ENCODE results near the gene SCARB2.

SCARB2 gene

DNA sequence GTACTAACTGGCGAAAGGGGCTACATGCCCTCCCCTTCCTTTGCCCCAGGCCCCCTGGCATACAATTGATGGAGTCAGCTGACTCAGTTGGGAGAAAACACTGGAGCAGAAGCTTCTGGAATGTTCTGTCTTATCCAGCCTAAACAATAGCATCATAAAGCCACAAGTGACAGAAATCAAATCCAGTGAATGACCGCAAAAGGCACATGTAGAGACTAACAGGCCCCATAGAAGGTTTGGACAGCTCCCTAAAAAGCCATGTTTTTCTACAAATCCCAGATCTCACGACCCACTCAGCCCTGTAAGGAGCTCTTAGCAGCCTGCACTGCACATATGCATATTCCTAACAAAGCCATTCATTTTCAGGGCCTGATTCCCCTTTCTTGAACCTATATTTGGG lies 25.1 kb downstream of the SCARB2 start:
- Histone ChIP-seq H2AFZ (ENCODE audit: low read depth, low read length) (no peak overlapping the region), H3K9ac (ENCODE audit: low read depth, low read length) (no peak overlapping the region), H3K27me3 (ENCODE audit: insufficient read depth, low read length, poor library complexity) (no peaks in the 10 kb centered on the region), H3K27ac (ENCODE audit: low read length) (no peak overlapping the region), H3K4me1 (ENCODE audit: insufficient read depth, low read length) (no peaks in the 10 kb centered on the region), H4K20me1 (ENCODE audit: insufficient read depth, low read length) (no peaks in the 10 kb centered on the region; the same call in 1 of the 2 replicates), H3K4me3 (ENCODE audit: low read depth in 1 of 2, low read length in 2 of 2) (no peak overlapping the region), H3K79me2 (ENCODE audit: insufficient read depth, low read length) (no peaks in the 10 kb centered on the region), H3K4me2 (ENCODE audit: insufficient read depth, low read length) (no peak overlapping the region), H3K9me3 (ENCODE audit: insufficient read depth, low read length, severe bottlenecking) (peaks cover 10% of the 10 kb centered on the region), H3K36me3 (ENCODE audit: insufficient read depth, low read length) (peaks cover 34% of the 10 kb centered on the region)
- ATAC-seq (ENCODE audit: insufficient read depth, low read depth), result no peak
- DNase-seq, result no peak
- TF ChIP-seq EZH2 (IDR thresholded peaks at IDR 0.05; ENCODE audit: borderline replicate concordance, low read depth, low read length, severe bottlenecking), result no peak

DNA sequence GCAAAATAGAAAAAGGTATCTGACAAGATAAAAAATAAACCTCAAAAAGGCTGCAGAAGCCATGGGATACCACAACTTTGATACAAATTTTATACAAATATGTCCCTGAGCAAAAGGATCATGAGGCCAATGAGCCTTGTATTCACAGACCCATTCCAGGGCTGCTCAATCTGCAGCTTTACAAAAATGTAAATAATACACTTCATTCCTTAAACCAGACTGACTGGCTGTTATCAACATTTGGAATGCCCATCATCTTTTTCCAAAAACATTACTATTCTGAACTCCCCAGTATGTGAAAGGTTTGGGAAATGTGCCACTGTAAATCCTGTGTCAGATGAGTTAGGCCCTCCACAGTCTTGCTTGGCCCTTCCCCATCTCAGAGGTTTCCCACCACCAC lies 25.5 kb downstream of the SCARB2 start:
- Histone ChIP-seq H3K27me3 (ENCODE audit: insufficient read depth, low read length, poor library complexity) (no peaks in the 10 kb centered on the region), H3K9ac (ENCODE audit: low read depth, low read length) (no peak overlapping the region), H3K79me2 (ENCODE audit: insufficient read depth, low read length) (no peaks in the 10 kb centered on the region), H4K20me1 (ENCODE audit: insufficient read depth, low read length) (no peaks in the 10 kb centered on the region; the same call in 1 of the 2 replicates), H3K36me3 (ENCODE audit: insufficient read depth, low read length) (peaks cover 30% of the 10 kb centered on the region), H3K27ac (ENCODE audit: low read length) (no peak overlapping the region), H2AFZ (ENCODE audit: low read depth, low read length) (no peak overlapping the region), H3K9me3 (ENCODE audit: insufficient read depth, low read length, severe bottlenecking) (peaks cover 8% of the 10 kb centered on the region), H3K4me3 (ENCODE audit: low read depth in 1 of 2, low read length in 2 of 2) (no peak overlapping the region), H3K4me2 (ENCODE audit: insufficient read depth, low read length) (no peak overlapping the region), H3K4me1 (ENCODE audit: insufficient read depth, low read length) (no peaks in the 10 kb centered on the region)
- no peak for ATAC-seq (ENCODE audit: insufficient read depth, low read depth)
- TF ChIP-seq EZH2 (IDR thresholded peaks at IDR 0.05; ENCODE audit: borderline replicate concordance, low read depth, low read length, severe bottlenecking), result no peak
- TF ChIP-seq, protein P1, sequence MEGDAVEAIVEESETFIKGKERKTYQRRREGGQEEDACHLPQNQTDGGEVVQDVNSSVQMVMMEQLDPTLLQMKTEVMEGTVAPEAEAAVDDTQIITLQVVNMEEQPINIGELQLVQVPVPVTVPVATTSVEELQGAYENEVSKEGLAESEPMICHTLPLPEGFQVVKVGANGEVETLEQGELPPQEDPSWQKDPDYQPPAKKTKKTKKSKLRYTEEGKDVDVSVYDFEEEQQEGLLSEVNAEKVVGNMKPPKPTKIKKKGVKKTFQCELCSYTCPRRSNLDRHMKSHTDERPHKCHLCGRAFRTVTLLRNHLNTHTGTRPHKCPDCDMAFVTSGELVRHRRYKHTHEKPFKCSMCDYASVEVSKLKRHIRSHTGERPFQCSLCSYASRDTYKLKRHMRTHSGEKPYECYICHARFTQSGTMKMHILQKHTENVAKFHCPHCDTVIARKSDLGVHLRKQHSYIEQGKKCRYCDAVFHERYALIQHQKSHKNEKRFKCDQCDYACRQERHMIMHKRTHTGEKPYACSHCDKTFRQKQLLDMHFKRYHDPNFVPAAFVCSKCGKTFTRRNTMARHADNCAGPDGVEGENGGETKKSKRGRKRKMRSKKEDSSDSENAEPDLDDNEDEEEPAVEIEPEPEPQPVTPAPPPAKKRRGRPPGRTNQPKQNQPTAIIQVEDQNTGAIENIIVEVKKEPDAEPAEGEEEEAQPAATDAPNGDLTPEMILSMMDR (IDR thresholded peaks at IDR 0.05; ENCODE audit: borderline replicate concordance, extremely low read depth, low read length, poor library complexity, severe bottlenecking), result no peak
- no peak for DNase-seq

- Histone ChIP-seq H3K36me3 (ENCODE audit: insufficient read depth, low read length) (peaks cover 22% of the 10 kb centered on the region), H2AFZ (ENCODE audit: low read depth, low read length) (no peak overlapping the region), H3K9me3 (ENCODE audit: insufficient read depth, low read length, severe bottlenecking) (peaks cover 4% of the 10 kb centered on the region), H3K4me1 (ENCODE audit: insufficient read depth, low read length) (no peaks in the 10 kb centered on the region), H4K20me1 (ENCODE audit: insufficient read depth, low read length) (no peaks in the 10 kb centered on the region; the same call in 1 of the 2 replicates), H3K4me2 (ENCODE audit: insufficient read depth, low read length) (no peak overlapping the region), H3K79me2 (ENCODE audit: insufficient read depth, low read length) (no peaks in the 10 kb centered on the region), H3K27ac (ENCODE audit: low read length) (no peak overlapping the region), H3K9ac (ENCODE audit: low read depth, low read length) (no peak overlapping the region), H3K27me3 (ENCODE audit: insufficient read depth, low read length, poor library complexity) (no peaks in the 10 kb centered on the region), H3K4me3 (ENCODE audit: low read depth in 1 of 2, low read length in 2 of 2) (no peak overlapping the region)
- DNase-seq (no peak), ATAC-seq (ENCODE audit: insufficient read depth, low read depth) (no peak)
- TF ChIP-seq, protein P1 (IDR thresholded peaks at IDR 0.05; ENCODE audit: borderline replicate concordance, extremely low read depth, low read length, poor library complexity, severe bottlenecking), result no peak
- no peak for TF ChIP-seq EZH2 (IDR thresholded peaks at IDR 0.05; ENCODE audit: borderline replicate concordance, low read depth, low read length, severe bottlenecking)
Observed at GRCh38 chr4:76187152-76187551, 26.5 kb downstream of the SCARB2 start.

DNA sequence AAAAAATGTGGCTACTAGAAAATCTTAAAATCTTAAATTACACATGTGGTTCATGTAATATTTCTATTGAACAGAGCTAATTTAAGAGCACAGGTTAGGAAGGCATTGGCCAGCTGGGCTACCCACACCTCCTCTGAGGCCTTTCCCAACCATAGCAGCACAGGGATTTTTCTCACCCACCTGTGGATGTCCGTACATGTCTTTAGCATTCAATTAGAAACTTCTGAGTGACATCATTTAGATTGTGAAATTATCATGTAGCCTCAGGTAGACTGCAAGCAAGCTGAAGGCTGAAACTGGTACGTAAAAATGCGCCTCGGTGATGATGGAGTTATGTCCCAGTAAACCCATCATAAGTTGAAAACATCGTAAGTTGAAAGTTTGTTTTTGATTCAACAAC lies 31.2 kb downstream of the SCARB2 start:
- Histone ChIP-seq H3K4me1 (ENCODE audit: insufficient read depth, low read length) (no peaks in the 10 kb centered on the region), H3K9ac (ENCODE audit: low read depth, low read length) (no peak overlapping the region), H3K9me3 (ENCODE audit: insufficient read depth, low read length, severe bottlenecking) (no peaks in the 10 kb centered on the region), H3K4me3 (ENCODE audit: low read depth in 1 of 2, low read length in 2 of 2) (no peak overlapping the region), H3K79me2 (ENCODE audit: insufficient read depth, low read length) (no peaks in the 10 kb centered on the region), H3K36me3 (ENCODE audit: insufficient read depth, low read length) (peaks cover 16% of the 10 kb centered on the region), H4K20me1 (ENCODE audit: insufficient read depth, low read length) (no peaks in the 10 kb centered on the region; the same call in 1 of the 2 replicates), H3K27ac (ENCODE audit: low read length) (no peak overlapping the region), H3K27me3 (ENCODE audit: insufficient read depth, low read length, poor library complexity) (no peaks in the 10 kb centered on the region), H3K4me2 (ENCODE audit: insufficient read depth, low read length) (no peak overlapping the region), H2AFZ (ENCODE audit: low read depth, low read length) (no peak overlapping the region)
- TF ChIP-seq, protein P1 (IDR thresholded peaks at IDR 0.05; ENCODE audit: borderline replicate concordance, extremely low read depth, low read length, poor library complexity, severe bottlenecking), result no peak
- TF ChIP-seq EZH2 (IDR thresholded peaks at IDR 0.05; ENCODE audit: borderline replicate concordance, low read depth, low read length, severe bottlenecking), result no peak
- DNase-seq, result no peak
- ATAC-seq (ENCODE audit: insufficient read depth, low read depth), result no peak
